K562 (cell line): ENCODE data around the gene LANCL1. TPM values are rescaled to one million over a fixed set of nuclear protein-coding genes. Genes with fewer than 3 reads are reported as not detected.

ENCODE experiments used
- ATAC-seq: fragments of 200-7000 bp; cut with Tn5 transposase; 3 replicates; pipeline ENCODE4 v1.9.1; 2020; ENCODE audit warnings: moderate library complexity
- BruUV-seq: library from RNA; stranded (reverse); fragments of 400-500 nt; replicated peaks from 2 replicates; lab custom pipeline; 2021; lab: Mats Ljungman, UMichigan
- CTCF ChIA-PET: fragments of 300-600 bp; formaldehyde crosslinking; extraction: SDS; loops from one replicate; lab custom pipeline; 2021; ENCODE audit warnings: low intra/inter-chr PET ratio; lab: Yijun Ruan, JAX
- POLR2A ChIA-PET: fragments of 300-600, 350-650 bp; sonication (Branson Sonifier 250); formaldehyde crosslinking; extraction: SDS; loops from one replicate; lab custom pipeline; 2021; ENCODE audit warnings: antibody characterized with exemption, inconsistent platforms; lab: Yijun Ruan, JAX
- DNase-seq, 4 experiments: peaks; one replicate each; pipeline versions ENCODE4 v3.0.0 to v3.0.0-alpha.2; 2011 to 2018; ENCODE audit warnings: low spot score in 3 of 4, mixed read lengths in 3 of 4; ENCODE audit errors: extremely low read depth in 1 of 4
- FAIRE-seq: peaks from 2 replicates; lab custom pipeline; 2011; peaks lifted over from hg19 to GRCh38; lab: Jason Lieb, UNC
- H2AFZ ChIP-seq: 2 replicates; pipeline ENCODE4 v1.6.0; 2011; ENCODE audit warnings: low read depth, low read length, control low read depth, inconsistent platforms
- H3K27ac ChIP-seq: fragments of 200-600 bp; 3 replicates; pipeline ENCODE4 v1.8.0; 2011; ENCODE audit warnings: low read depth, mild to moderate bottlenecking, control low read depth, inconsistent platforms, low read length, moderate library complexity, mixed read lengths; ENCODE audit errors: extremely low read depth
- H3K27me3 ChIP-seq, 2 experiments: fragments of 300-600 bp in 1 of 2; 2 replicates in 1 of 2; 3 replicates in 1 of 2; pipeline versions ENCODE4 v1.6.0 to v1.8.0; 2011; ENCODE audit warnings: inconsistent platforms in 2 of 2, low read length in 2 of 2, mild to moderate bottlenecking in 1 of 2, mixed read lengths in 1 of 2, moderate library complexity in 1 of 2; ENCODE audit not compliant: control insufficient read depth in 2 of 2, insufficient read depth in 2 of 2
- H3K36me3 ChIP-seq: fragments of 300-600 bp; 3 replicates; pipeline ENCODE4 v1.8.0; 2011; ENCODE audit warnings: mild to moderate bottlenecking, low read length, inconsistent platforms; ENCODE audit not compliant: control insufficient read depth, insufficient read depth
- H3K4me1 ChIP-seq, 2 experiments: fragments of 200-600 bp in 1 of 2; replicated peaks in 1 of 2; 2 replicates in 1 of 2; 3 replicates in 1 of 2; pipeline versions ENCODE4 v1.5.1 to v1.8.0; 2011; ENCODE audit warnings: inconsistent platforms in 2 of 2, low read length in 2 of 2, mild to moderate bottlenecking in 1 of 2, mixed read lengths in 1 of 2, moderate library complexity in 1 of 2; ENCODE audit not compliant: control insufficient read depth in 2 of 2, insufficient read depth in 2 of 2
- H3K4me2 ChIP-seq: 2 replicates; pipeline ENCODE4 v1.6.1; 2011; ENCODE audit warnings: low read length, control low read depth, inconsistent platforms, mixed read lengths; ENCODE audit not compliant: insufficient read depth
- H3K4me3 ChIP-seq: fragments of 200-600 bp; sonication (generic), shearing (Covaris generic); 2 replicates; pipeline ENCODE4 v1.5.1; 2016; ENCODE audit warnings: control low read depth, inconsistent platforms
- H3K79me2 ChIP-seq: fragments of 200-600 bp; 3 replicates; pipeline ENCODE4 v1.8.0; 2011; ENCODE audit warnings: low read length, inconsistent platforms; ENCODE audit not compliant: control insufficient read depth, insufficient read depth
- H3K9ac ChIP-seq, 2 experiments: 2 replicates each; pipeline versions ENCODE4 v1.6.0 to v1.6.1; 2011; ENCODE audit warnings: low read depth in 2 of 2, low read length in 2 of 2, control low read depth in 1 of 2, inconsistent platforms in 1 of 2, mild to moderate bottlenecking in 1 of 2, mixed read lengths in 1 of 2; ENCODE audit not compliant: insufficient read depth in 1 of 2
- H3K9me1 ChIP-seq: one replicate; pipeline ENCODE4 v1.6.0; 2011; ENCODE audit warnings: inconsistent platforms, mild to moderate bottlenecking, low read length, moderate library complexity; ENCODE audit not compliant: control insufficient read depth, insufficient read depth
- H3K9me3 ChIP-seq: replicated peaks from 2 replicates; pipeline ENCODE4 v1.5.1; 2011; ENCODE audit warnings: low read depth, low read length, inconsistent platforms; ENCODE audit not compliant: control insufficient read depth, insufficient read depth
- H4K20me1 ChIP-seq: replicated peaks from 2 replicates; pipeline ENCODE4 v1.6.1; 2011; ENCODE audit warnings: low read length, inconsistent platforms, mixed read lengths; ENCODE audit not compliant: control insufficient read depth, insufficient read depth
- ATF1 ChIP-seq, 2 experiments: fragments of 450-650 bp in 1 of 2; IDR thresholded peaks; 2 replicates each; pipeline ENCODE4 v1.6.1; 2016; ENCODE audit warnings: missing compliant biosample characterization in 1 of 2, missing genetic modification characterization in 1 of 2
- SMARCE1 ChIP-seq: fragments of 450-650 bp; IDR thresholded peaks from 2 replicates; pipeline ENCODE4 v1.7.1; 2016; ENCODE audit warnings: mild to moderate bottlenecking
- SNIP1 ChIP-seq: fragments of 450-650 bp; IDR thresholded peaks from 2 replicates; pipeline ENCODE4 v1.7.1; 2017; ENCODE audit warnings: low read depth, mild to moderate bottlenecking
- THAP7 ChIP-seq: fragments of 250-450 bp; sonication (Bioruptor Pico); IDR thresholded peaks from 2 replicates; pipeline ENCODE4 v1.5.0; 2021
- ZNF280B ChIP-seq: fragments of 250-450 bp; sonication (Bioruptor Pico); IDR thresholded peaks from 2 replicates; pipeline ENCODE4 v1.5.1; 2021; ENCODE audit warnings: mild to moderate bottlenecking
- WGBS: fragments of 100-300 bp; shearing (Covaris generic); methylation state at CpG from one replicate; pipeline ENCODE4 v1.1.6; 2016; ENCODE audit warnings: low coverage, mixed read lengths; ENCODE audit not compliant: insufficient coverage; ENCODE audit errors: missing lambda C conversion rate; 5-methylcytosine and 5-hydroxymethylcytosine counted together
- in situ Hi-C: fragments of 300-500 bp; cut with MboI; formaldehyde crosslinking; loops from 4 replicates; pipeline ENCODE4 v1.15.0; 2018; ENCODE audit warnings: inconsistent platforms, mixed read lengths
- intact Hi-C: fragments of 100-400 bp; cut with micrococcal nuclease; formaldehyde crosslinking; loops from 2 replicates; pipeline ENCODE4 v1.14.2; 2022
- polyA plus RNA-seq, 8 experiments: library from polyadenylated mRNA; depleted of rRNA in 4 of 8; stranded (reverse) in 5 of 8; unstranded in 3 of 8; fragments of >200 nt; fragmentation: Nextera tagmentation in 2 of 8; fragmentation: Illumina TruSeq in 1 of 8; extraction: Ambion mirVana in 2 of 8; extraction: Trizol in 1 of 8; gene quantifications; 2 replicates each; pipeline versions ENCODE4 v1.2.1 to v1.2.3, GENCODE V29; 2011 to 2014; ENCODE audit warnings: inconsistent platforms in 1 of 8, missing spikeins in 1 of 8
- total RNA-seq, 7 experiments: library from RNA; depleted of rRNA in 6 of 7; stranded (reverse); fragments of >200 nt in 6 of 7; fragmentation: Illumina TruSeq in 2 of 7; extraction: Trizol in 2 of 7; gene quantifications; 2 replicates each; pipeline versions ENCODE4 v1.2.1 to v1.2.3, GENCODE V29; 2011 to 2021; ENCODE audit warnings: low replicate concordance in 1 of 7

Gene LANCL1
- total and polyA plus RNA-seq, 9 of the 15 experiments (the other 6 are each of a cell fraction or from before 2014, with no cell fraction given), result 15.3 to 56.3 (median 30.1) TPM

- no peaks in the 10 kb centered on the region for H3K9me1 ChIP-seq
- POLR2A ChIA-PET, result no interaction called here
- ATAC-seq (no peak), DNase-seq (no peak), FAIRE-seq (no peak)
- H3K27me3 ChIP-seq, result no peaks in the 10 kb centered on the region
- no peak overlapping the region for H3K9ac ChIP-seq
- no peak overlapping the region for H2AFZ ChIP-seq
- WGBS, result 18% methylated on average over 3 of the region's 3 CpGs
- no peak overlapping the region for H3K4me2 ChIP-seq
- H3K4me3 ChIP-seq, result no peak overlapping the region
- BruUV-seq, result no TSS peak
- no peak overlapping the region for H3K27ac ChIP-seq
- no peaks in the 10 kb centered on the region for H3K79me2 ChIP-seq
- CTCF ChIA-PET, result no interaction called here
- in situ Hi-C loops, result no loop called here
- intact Hi-C loops, result no loop called here
- H4K20me1 ChIP-seq, result no peaks in the 10 kb centered on the region
- no peak for TF ChIP-seq SNIP1
- no peak for TF ChIP-seq ATF1 (CRISPR knock-in tag; IDR thresholded peaks at IDR 0.05)
- TF ChIP-seq ATF1 (tag; IDR thresholded peaks at IDR 0.05), result no peak
- TF ChIP-seq ZNF280B (CRISPR knock-in tag), result no peak
- TF ChIP-seq SMARCE1, result no peak
- TF ChIP-seq THAP7 (CRISPR knock-in tag), result no peak
- no peaks in the 10 kb centered on the region for H3K4me1 ChIP-seq
- no peaks in the 10 kb centered on the region for H3K9me3 ChIP-seq
- no peaks in the 10 kb centered on the region for H3K36me3 ChIP-seq
Observed at GRCh38 chr2:210496512-210496911, 20.0 kb upstream of the LANCL1 start.
